GM12875 (cell line): ENCODE results near the gene UBE2J2.

Experiments used
- H3K4me3 ChIP-seq: one replicate; pipeline ENCODE4 v1.5.1; 2011; ENCODE audit warnings: low read depth, low read length, control low read depth
- TF ChIP-seq, protein P1 (sequence below): IDR thresholded peaks from 2 replicates; pipeline ENCODE4 v1.5.1; 2011; ENCODE audit warnings: low read depth, mild to moderate bottlenecking, control low read depth, inconsistent platforms, low read length, moderate library complexity, borderline replicate concordance; ENCODE audit not compliant: insufficient read depth

UBE2J2 gene

DNA sequence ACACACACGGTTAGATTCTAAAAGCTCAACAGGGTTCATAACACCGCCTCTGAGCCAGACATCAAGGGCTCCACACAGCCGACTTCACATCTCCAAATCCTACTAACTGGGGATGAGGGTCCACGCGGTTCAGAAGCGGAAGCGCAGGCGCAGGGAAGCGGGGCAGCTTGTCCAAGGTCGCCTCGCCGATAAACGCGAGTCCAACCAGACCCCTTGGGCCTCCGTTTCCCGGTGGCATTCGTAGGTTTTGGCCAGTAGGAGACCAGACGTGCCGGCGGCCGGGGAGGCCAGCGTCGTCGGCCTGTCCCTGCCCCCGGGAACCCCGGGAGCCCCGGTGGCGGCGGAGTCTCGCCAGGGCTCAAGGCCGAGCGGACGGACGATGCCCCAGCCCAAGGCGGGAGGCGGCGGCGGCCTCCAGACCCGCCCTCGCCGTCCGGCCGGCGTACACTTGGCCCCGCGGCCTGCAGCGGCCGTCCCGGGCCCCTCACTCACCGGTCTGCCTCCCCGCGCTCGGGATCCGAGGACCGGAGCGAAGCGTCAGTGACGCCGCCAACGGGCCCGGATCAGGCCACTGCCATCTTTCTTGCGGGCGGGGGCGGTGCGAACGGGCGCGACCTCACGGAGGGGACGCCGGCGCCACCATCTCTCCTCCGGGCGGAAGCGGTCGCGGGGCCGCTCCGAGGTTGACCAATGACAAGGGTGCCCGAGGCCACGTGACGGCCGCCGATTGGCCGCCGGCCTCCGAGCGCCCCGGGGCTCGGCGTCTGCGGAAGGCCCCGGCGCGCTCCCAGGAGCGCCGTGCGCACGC is 42.0 kb downstream of the UBE2J2 start, which contains the start of gene SDF4:
Gene SDF4 (minus strand): TSS at position 602 of the 808 bp plus-strand sequence. CDS start 3,229 bp downstream, outside the sequence.
- peak within 1 kb of the TSS; percentile 92 for H3K4me3 ChIP-seq
- TF ChIP-seq, protein P1, sequence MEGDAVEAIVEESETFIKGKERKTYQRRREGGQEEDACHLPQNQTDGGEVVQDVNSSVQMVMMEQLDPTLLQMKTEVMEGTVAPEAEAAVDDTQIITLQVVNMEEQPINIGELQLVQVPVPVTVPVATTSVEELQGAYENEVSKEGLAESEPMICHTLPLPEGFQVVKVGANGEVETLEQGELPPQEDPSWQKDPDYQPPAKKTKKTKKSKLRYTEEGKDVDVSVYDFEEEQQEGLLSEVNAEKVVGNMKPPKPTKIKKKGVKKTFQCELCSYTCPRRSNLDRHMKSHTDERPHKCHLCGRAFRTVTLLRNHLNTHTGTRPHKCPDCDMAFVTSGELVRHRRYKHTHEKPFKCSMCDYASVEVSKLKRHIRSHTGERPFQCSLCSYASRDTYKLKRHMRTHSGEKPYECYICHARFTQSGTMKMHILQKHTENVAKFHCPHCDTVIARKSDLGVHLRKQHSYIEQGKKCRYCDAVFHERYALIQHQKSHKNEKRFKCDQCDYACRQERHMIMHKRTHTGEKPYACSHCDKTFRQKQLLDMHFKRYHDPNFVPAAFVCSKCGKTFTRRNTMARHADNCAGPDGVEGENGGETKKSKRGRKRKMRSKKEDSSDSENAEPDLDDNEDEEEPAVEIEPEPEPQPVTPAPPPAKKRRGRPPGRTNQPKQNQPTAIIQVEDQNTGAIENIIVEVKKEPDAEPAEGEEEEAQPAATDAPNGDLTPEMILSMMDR, result no peak

DNA sequence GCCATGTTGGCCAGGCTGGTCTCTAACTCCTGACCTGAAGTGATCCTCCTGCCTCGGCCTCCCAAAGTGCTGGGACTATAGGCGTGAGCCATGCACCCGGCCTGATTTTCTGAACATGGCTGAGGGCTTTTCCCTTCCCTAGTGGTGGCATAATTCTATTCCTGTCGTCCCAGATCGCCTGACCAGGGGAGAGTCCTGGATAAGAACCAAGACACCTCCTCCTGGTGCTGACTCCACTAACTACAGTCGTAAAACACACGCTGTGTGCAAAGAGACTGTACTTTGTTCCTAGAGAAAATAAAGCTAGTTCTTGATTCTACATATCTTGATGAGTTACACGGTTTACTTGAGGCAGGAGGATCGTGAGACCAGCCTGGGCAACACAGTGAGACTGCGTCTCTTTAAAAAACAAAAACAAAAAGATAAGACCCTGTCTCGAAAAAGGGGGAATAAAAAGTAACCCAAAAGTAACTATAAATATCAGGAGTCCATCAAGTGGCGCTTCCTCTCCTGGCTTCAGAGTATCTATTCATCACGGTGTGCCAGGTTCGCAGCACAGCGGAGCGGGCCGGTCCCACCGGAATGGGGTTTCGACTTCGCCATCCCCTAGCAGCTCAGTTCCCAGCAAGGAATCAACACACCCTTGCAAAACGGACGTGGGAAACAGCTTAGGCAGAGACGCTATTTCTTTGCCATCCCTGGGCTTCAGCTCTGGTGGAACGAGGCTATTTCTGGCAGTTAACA is 42.8 kb downstream of the UBE2J2 start:
- H3K4me3 ChIP-seq, result peak overlapping the region; percentile 92
- TF ChIP-seq, protein P1, result no peak

DNA sequence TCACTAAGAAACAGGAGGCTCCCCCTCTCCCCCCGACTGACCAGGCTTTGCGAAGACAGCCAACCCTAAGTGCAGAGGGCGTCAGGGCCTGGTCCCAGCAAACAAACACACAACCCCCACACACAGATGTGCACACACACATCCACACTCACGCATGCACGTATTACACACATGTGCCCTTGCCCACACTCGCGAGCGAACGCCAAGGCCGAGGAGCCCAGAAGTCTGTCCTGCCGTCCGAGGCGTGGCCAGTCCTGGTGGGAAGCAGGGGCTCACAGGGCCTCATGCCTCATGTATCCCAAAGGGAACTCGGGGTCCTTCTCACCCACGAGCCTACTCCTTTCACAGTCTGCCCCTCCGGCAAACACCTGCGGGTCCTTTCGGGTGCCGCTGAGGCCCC is 43.9 kb downstream of the UBE2J2 start:
- no peak overlapping the region for H3K4me3 ChIP-seq
- TF ChIP-seq, protein P1, result no peak

DNA sequence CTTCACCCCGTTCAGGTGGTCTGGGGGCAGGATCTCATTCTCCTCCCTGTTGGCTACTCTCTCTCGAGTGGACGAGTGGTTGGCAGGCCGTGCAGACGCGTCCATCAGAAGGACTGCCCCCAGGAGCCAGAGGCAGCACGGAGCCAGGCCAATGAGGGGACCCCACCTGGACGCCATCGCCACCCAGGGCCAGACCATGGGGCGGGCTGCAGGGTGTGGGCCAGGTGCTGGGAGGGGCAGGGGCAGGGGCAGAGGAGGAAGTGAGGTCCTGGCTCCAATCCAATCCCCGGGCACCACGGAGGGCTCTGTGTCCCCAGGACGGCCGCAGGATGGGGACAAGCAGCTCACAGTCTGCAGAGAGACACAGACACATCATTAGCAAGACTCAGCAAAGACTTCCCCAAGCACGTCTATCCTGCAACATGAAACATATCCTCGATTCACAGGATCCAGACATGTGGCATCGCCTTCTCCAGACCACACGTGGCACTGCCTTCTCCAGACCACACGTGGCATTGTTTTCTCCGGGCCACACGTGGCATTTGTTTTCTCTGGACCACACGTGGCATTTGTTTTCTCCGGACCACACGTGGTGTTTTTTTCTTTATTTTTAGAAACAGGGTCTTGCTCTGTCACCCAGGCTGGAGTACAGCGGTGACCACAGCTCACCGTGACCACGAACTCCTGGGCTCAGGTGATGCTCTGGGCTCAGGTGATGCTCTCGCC is 44.9 kb downstream of the UBE2J2 start:
- no peak overlapping the region for H3K4me3 ChIP-seq
- TF ChIP-seq, protein P1, result no peak

DNA sequence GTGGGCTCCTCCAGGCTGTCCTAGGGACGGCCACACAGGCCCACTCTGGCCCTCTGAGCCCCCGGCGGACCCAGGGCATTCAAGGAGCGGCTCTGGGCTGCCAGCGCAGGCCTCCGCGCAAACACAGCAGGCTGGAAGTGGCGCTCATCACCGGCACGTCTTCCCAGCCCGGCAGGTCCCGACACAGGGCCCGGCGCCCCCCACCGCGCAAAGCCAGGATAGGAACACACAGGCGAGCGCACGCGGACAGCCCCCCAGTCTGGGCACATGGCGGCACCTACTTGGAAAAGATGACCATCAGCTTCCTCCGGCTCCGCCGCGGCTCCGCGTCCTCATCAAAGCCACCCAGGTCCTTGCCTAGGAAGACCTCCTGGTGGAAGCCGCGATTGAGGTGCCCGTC is 45.5 kb downstream of the UBE2J2 start:
- TF ChIP-seq, protein P1, result no peak
- H3K4me3 ChIP-seq, result no peak overlapping the region

DNA sequence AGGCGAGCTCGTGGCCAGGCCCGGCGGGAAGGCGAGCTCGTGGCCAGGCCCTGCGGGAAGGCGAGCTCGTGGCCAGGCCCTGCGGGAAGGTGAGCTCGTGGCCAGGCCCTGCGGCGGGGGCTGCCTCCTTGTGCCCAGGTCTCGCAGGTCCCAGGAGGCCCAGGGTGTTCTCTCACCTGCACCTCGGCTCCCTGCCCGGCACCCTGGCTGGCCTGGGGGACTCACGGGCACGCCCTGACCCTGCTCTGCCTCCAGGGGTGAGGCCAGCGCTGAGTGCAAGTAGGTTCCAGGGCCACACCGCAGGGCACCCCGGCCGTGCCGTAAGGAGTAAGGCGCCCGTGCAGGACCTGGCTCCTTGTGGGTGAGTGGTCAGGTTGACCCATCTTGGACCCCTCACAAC is 46.3 kb downstream of the UBE2J2 start:
- TF ChIP-seq, protein P1, result no peak
- H3K4me3 ChIP-seq, result no peak overlapping the region
